NCI-H345 treated with DMSO at 0.1 percent for 48 hours (cell line): ENCODE measurements around the gene LSAMP.

ENCODE experiments used
- DNase-seq: peaks from one replicate; lab custom pipeline; 2025; ENCODE audit not compliant: unreplicated experiment; lab: John Stamatoyannopoulos, UW

The LSAMP gene

DNA sequence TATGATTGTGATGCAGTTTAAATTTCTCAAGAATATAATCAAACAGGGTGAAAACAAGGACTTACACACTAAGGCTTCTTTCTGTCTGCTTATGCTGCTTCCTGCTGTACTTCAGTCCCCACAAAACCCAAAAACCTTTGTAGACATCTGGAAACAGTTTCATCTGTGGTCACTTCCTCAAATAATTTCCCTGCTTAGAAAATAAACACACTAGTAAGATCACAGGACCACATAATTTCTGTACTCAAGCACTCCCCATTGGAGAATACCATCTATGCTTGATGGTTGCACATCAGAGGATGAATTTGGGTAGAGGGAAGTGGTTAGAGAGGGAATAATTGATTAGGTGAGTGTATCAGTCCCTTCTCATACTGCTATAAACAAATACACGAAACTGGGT lies 266.2 kb downstream of the LSAMP start:
- DNase-seq: no peak

DNA sequence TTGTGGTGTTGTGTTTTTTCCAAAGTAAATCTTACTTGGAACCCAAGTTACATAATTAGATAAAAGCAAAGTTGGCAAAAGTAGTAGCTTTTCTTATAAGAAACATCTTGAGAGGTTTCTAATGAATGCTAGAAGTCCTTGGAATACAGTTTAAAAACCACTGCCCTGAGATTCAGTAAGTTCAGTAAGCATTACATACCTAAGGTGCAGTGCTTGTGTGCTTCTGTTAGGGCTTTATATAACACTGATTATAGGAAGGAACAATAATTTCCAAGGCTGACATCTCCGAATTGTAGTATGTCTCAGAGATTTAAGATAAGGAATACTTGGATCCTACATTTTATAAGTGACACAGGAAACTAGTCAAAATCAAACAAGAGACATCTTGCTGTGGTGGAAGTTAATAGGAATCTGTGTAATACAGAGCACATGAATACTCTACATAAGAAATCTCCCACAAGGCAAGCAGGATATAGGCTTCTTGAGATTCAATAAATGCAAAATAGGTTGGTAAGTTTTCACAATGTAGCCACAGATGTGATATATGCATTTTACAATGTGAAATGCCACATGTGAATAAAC lies 268.2 kb downstream of the LSAMP start:
- DNase-seq: no peak

DNA sequence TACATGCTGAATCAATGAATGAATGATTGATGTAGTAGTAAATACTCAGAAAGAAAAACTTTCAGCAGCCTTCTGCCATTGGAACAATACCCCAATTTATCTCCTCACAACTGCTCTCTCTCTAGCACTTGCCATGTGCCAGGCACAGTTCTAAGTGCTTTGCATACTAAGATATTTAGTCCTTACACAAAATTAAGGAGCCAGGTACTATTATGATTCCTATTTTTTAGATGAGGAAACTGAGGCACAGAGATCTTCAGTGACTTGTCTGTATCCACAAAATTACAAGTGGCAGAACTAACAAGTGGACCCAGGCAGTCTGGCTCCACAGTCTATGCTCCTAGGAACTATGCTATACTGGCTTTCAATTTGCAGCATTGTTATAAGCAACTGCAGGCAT lies 279.2 kb downstream of the LSAMP start:
- no peak for DNase-seq

DNA sequence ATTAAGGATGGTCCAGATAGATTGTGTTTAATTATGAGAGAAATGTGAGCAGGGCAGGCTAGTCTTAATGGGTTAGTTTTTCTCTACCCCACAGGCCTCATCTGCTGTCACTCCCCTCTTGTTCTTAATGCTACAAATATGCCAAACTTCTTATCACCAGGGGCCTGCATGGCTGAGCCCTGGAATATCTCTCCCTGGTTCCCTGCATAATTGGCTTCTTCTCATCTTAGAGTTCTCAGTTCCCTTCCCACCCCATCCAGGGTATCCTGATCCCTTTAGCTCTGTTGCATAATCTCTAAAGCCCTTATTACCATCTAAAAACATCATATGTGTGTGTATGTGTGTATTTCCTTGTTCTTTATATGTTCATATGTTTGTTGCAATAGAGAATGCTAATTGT lies 279.6 kb downstream of the LSAMP start:
- no peak for DNase-seq

DNA sequence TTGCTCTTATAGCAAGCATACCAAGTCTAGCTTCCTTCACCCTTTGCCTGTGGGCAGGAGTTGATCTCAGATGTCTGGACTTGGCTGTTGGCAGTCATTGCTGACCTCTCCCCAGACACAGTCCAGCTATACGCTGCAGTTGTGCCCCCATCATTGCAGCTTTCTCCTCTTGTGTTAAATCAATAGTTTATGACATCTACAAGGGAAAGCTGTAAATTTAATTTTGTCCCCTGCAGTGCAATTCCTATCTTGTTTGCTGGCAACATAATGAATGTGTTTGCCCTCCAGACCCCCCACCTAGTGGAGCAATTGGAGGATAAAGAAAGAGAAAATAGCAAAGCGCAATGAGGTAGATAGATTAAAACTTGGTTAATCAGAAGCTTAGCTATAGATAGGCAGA lies 280.2 kb downstream of the LSAMP start:
- DNase-seq: no peak

DNA sequence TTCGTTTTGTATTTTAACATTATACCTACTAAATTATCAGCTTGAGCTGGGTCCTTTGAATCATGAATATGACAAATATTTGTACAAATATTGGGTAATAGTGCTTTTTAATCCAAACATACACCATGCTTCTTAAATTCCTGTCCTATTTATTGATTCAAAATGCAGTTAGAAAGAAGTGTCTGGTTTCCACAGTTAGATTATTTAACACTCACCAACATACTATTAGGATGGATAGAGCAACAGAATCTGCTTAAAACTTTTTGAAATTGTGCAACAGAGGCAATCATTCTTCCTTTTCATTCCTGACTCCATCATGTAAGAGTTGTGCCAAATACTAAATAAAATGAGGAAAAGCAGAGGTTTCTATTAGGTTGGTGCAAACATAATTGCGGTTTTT lies 281.2 kb downstream of the LSAMP start:
- DNase-seq: no peak

DNA sequence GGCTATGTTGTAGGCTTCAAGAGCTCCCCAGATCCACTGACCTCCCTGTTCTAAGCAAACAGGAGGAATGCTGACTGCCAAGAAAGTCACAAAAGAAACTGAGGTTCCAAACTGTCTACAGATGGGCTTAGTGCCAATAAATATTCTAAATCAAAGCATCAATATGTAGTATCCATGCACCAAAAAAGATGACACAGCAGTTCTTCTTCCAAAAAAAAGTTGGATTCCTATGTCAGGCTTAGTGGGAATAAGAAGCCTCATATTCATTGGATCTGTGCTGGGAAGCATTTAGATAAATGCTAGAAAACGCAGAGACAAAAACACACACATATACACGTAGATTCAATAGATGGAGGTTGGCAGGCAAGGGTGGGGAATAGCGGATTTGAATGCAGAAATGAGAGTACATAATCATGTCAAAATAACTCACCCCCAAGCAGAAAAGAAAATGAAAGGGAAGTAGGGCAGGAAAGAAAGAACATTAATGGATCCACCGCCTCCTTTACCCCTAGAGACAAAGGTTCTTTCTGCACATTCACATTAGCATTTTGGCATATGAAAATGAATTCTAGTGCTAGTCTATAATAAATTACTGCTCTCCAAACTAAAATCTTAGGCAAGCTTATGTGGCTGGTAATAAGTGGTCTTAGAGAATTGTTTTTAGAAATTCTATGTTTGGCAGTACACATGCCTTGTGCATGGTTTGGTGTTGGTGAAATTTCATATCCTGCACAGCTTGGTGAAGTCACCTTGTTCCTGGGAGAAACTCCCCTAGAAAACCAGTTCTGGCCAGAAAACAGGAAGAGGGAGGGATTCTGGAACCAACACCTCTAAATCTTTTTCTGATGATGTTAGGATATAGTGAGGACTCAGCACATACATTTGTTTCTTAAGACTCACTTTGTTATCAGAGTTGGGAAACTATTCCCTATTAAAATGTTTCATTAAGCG lies 283.4 kb downstream of the LSAMP start:
- no peak for DNase-seq

DNA sequence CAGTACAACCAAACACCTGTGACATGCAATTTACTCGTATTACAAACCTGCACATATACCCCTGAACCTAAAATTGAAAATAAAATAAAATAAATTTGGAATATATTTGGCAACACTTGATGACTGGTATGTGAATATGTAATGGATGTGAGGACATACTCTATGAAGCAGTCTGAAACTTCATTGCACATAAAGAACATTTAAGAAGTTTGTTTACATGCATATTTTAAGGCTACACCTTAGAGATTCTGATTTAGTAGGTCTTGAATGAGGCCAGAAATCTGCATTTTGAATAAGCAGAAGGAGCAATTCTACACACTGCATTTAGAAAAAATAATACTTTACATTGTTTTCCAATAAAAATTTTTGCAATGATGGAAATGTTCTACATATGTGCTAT lies 284.7 kb downstream of the LSAMP start:
- no peak for DNase-seq

DNA sequence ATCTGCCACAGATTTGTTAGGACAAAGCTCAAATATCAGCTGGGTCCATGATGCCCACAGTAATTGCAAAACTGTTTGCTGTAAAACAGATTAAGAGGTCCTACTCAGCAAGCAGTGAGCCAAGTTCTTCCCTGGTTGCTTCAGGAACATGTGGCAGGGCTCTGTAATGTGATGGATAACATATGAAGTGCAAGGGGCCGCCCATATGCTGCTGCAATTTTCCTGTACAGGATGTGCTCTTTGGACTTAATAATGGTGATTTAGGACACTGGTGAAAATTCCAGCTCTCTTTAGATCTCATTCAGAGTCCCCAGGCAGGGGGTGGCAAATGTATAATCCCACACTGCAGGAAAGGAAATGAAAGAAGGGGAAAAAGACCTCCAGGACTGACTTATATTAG lies 289.4 kb downstream of the LSAMP start:
- DNase-seq: no peak

DNA sequence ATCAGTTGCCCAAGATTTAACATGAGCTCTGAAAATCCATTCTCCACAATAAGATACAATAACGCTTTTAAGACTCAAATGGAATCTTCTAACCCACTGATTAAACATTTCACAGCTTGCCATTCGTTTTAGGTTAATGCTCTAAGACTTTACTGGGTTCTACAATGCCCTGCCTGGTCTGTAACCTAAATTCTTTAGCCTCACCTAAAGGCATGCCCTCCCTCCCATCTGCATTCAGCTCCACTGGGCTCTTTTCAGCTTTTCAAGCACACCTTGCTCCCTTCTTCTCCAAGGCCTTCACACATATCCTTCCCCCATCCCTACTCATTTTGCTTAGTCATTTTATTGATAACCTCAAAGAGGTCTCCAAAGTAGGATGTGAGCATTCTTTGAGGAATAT lies 290.9 kb downstream of the LSAMP start:
- no peak for DNase-seq

DNA sequence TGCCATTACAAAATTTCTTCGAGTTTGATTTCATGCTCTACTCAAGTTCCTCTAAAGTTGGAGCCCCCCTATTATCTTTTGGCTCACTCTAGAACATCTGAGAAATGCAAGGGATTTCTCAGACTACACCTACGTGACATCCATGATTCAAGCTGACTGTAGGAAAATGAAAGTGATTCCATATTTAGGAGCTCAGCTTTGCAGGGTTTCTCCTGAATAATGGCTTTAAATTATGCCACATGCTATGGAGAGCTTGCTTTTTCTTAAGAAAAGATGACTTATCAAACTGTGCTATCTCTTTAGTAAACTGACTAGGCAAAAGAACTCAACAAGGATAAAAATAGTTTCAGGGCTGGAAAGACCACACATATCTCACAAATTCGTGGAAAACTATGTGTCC lies 292.1 kb downstream of the LSAMP start:
- DNase-seq: no peak

DNA sequence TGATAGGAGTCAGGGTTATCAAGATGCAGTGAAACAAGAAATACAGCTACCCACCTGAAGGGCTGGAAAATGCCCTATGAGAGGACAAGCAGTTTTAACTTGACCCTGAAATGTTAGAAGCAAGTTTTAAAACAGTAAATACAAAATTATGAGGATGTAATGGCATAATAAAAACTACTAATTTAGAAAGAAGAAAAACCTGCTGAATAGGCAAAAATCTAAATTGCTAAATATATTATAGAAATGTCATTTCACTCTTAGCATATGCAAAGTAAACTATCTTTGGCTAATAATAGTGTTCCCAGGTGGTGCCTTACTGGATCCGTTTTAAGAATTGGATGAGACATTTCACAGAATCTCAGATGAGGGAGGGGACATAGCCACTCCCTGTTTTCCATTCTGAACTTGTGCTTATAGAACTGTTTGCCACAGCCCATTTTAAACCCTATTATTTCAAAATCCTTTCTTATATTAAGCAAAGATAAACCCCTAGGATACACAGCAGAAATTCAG lies 294.6 kb downstream of the LSAMP start:
- no peak for DNase-seq

DNA sequence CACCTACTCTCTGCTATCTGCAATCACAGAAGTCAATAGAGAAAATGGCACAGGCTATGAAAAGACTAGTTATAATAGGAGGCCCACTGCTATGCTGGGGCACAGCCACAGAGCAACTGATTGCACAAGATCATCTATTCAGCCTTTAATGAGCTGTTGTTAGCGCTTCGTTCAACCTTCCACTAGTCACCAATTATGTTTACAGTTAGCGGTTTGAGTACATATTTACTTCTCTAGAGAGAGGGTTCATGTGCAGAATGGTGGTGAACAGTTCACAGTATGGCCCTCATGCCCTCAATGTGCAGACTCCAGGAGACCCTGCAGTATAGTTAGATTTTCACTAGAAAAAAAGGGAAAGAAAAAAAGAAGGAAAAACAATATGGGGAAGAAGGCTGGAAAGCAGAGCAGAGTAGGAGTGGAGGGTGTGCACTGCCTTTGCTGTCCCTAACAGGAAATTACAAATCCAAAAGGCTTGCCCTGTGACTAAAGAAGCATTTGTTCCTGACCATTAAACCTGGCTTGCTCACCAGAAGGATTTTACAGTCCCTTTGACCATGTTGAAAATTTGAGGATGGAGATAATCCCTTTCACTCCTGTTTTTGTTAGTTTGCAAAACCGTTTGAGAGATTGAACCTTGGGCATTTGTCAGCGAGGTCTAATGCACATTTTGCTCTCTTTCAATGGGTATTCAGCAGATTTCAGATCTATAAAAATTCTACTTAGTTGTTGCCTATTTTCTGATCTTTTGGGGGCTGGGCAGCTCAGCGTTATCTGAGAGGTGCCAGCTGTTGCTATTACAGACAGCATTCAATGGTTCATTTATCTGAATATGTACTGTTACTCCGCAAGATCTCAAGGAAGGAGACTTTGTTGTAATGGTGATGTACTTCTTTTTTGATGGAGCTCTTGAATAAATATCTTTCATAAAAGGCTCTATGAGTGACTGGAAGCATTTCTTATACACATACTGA lies 296.1 kb downstream of the LSAMP start:
- no peak for DNase-seq

DNA sequence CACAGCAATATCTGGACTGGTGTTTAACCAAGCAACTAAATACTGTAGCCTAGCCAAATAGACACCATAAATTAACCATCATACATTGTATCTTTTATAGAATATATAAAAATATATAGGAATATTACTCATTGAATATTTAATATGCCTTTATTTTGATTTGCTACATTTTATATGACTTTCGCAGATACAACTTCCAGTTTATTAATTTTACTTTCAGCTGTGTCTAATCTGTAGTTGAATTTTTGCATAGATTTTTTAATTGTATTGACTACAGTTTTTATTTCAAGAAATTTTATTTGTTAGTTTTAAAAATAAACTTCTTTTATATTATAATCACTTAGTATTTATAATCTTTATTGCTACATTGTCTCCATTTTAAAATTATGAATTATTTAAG lies 299.7 kb downstream of the LSAMP start:
- DNase-seq: no peak

DNA sequence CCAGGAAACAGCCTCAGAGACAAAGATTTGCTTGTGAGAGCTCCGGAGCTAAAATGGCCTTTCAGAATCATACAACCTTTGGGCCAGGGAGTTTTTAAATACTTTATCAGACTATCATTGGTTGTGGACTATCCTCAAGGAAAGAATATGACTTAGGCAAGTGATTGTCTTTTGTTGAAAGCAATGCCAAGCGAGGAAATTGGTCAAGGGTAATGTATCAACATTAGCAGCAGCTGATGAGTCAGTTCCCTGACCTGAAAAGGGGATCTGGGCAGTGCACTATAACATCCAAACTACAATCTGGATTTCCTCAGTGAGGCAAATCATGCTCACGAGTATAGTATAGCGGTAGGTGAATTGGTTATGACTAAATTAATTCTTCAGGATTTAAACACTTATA lies 303.6 kb downstream of the LSAMP start:
- no peak for DNase-seq

DNA sequence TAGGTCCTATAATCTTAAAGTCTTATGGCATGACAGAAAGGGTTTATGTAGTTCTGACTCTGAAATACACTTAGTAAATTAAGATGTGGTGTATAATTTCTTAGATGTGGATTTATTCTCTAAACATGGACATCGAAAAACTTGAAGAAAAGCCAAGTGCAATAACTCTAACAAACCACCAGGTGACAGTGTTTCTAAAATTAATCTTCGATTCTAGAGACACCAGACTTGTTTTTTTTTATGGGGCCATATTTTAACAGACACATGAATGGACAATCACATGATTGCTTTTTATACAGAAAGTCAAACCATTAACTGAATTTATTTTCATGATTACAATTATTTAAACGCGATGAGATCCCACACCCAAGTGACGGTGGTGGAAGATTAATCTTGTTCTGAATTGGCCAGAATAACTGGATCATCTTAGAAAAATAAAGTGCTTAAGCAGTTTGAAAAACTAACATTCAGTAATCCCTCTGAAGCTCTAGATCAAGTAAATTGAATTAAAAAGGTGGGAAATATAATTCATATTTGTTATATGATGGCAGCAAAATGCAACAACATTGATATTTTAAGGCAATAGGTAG lies 305.1 kb downstream of the LSAMP start:
- no peak for DNase-seq

DNA sequence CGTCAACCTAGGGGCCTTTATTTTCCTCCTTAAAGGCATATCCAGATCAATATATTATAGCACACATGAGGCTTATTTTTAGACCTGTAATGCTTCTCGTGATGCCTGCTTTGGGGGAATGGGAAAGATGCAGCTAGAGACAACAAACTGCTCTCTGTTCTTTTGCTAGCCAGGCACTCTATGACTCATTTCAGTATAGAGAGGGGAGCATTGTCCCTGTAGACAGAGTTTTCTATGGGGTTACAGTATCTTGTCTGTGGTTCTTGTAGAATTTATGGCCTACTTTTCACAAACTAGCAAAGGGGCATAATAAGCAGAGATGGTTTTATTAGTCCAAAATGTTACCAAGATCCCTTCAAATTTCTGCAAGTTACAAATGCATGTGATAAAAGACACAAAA lies 305.6 kb downstream of the LSAMP start:
- DNase-seq: no peak

DNA sequence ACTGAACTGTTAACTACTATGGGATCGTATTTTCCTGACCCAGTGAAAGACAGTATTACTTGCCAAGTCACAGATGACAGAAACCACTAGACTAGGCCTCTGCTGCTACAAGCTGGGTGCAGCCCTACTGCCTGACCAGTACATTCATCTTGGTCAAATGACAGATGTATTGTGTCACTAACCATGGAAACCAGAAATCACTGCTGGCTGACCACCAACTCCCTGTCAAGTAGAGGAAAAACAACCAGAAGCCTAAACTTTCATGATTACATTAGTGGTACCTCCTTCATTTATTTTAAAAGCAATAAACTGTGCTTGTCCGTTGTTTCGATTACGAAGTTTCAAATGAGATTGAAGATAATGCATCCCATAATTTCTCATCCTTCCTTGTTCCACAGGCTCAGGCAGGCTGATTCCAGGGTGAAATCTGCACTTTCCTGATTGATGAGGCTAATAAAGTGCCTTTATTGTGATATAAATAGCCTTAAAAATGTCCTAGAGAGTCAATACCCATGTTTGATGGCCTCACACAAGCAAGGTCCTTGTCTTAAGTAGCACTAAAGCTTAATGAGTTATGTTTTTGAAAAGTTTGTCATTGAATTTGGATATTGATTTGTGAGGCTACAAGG lies 309.7 kb downstream of the LSAMP start:
- DNase-seq: no peak

DNA sequence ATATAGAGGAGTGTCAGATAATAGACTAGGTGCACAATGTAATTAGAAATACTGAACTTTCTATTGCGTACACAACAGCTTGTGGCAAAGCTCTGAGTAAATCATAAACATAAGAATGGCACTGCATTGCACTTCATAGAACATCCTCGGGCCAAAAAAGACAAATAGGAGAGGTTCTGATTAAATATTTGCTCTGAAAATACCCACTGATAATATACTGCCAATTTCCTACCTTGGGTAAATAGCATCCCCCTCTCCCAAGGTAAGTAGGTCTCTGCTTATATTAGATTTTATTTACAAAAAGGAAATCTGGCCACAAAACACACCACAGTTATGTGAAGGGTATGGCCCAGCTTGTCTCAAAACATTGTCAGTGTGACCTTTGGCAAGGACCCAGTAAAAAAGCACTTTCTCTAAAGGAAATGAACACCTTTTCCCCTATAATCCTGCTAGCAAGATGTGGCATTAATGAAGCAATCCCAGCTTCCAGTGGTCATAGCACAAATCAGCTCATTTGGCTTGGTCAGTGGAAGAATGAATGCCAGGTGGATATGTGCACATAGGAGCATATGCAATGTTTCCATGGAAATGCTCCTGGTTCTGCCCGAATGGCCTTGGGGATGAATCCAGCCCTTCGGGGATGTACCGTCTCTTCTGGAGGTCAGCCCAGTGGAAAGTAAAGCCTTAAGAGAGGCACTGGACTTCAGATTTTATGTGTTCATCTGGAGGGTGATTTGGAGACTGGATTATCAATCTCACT lies 315.9 kb downstream of the LSAMP start:
- DNase-seq: no peak

DNA sequence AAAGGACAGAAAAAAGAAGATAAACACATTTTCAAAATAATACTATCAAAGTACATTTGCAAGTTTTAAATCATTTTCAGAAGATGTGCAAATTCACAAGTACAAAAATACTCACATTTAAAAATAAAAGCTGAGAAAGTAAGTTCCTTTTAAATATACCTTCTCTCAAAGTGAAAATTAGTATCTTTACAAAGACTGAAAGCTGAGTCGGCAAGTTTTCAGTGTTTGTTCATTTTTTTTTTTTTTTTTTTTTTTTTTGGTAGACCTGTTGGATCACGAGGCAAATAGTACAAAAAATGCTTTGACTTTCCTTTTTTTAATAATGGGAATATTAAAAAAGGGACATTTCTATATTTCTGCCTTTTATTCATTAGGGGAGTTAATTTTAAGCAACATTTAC lies 317.8 kb downstream of the LSAMP start:
- no peak for DNase-seq
